MV-4-11 (cell line): ENCODE measurements around the gene PIEZO2.
A peak's percentile ranks its signal among the peaks of the same experiment; 100 is the strongest.
"Not testable (repeated sequence)": the region's sequence is repeated elsewhere in the genome, so short reads cannot be mapped to it uniquely, and the experiment has no call there.

ENCODE experiments used
- DNase-seq: peaks from one replicate; lab custom pipeline; 2025; lab: John Stamatoyannopoulos, UW

Gene PIEZO2

GRCh38 chr18:10894501-10894900 lies 254.9 kb downstream of the PIEZO2 start:
- no peak for DNase-seq

DNA sequence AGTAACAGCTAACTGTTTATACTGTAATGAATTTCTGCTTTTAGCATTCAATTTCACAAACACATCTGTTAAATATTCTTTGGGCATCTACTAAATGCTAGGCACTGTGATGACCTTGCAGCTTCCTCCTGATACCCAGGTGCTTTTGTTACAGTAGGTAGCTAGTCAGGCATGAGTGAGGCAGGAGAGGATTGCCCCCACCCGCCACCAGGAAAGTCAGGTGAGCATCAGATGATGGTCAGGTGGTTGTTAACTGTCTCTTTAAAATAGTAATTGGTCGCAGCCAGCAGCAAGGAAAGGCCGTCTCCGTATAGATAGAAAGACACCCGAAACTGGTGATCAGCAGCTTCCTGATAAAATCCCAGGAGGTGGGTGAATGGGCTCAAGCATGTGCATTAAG lies 255.6 kb downstream of the PIEZO2 start:
- no peak for DNase-seq

DNA sequence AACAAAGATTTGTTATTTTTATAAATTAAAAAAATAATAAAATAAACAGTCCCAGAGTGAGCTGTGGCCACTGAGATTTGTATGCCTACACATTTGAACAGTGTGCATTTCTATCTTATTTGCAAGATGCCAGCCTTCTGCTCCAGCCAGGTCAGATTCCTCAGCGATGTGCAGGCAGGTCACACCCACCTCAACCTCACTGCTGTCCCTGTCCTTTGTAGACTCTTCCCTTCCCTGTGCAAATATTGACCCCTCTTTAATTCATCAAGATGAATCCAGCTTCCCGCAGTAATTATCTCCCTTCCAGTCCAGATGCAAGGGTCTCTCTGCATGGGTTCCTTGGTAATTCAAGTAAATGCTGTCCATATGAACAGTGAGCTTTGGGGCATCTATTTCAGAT lies 256.2 kb downstream of the PIEZO2 start:
- DNase-seq, result no peak

- no peak for DNase-seq
Measured at GRCh38 chr18:10892786-10893185, 256.6 kb downstream of the PIEZO2 start.

DNA sequence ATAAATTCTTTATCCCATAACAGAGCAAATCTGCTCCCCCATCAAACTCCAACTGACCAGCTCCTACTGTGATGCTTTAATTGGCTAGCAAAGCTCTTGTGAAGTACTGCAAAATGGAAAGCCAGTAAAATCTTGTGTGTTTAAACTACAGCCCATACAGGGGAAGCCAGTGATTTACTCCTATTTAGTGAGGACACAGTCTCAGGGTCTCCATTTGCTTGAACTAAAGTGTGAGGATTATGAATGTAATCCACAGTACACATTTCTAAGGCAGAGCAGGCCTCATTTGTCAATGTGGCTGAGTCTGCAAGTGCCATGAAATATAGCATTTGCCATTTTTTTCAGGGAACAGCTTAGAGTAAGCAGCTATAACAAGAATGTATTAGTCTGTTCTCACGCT lies 259.3 kb downstream of the PIEZO2 start:
- no peak for DNase-seq

DNA sequence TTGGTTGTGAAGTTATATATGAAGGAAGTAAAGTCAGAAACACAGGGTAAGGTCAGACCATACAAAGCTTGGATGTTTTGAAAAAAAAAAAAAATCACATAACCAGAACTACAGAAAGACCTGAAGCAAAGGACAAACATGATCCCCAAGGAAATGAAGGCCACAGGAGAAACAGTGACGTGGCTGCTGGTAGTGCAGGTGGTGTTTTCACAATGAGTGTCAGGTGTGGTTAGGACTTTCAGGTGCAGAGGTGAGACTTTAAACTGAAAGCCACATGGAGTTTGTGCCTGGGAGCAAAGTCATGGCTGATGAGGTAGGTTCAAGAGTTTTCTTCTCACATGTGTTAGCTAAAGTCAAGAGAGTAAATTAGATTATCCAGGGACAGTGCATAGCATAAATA lies 270.7 kb downstream of the PIEZO2 start:
- no peak for DNase-seq

DNA sequence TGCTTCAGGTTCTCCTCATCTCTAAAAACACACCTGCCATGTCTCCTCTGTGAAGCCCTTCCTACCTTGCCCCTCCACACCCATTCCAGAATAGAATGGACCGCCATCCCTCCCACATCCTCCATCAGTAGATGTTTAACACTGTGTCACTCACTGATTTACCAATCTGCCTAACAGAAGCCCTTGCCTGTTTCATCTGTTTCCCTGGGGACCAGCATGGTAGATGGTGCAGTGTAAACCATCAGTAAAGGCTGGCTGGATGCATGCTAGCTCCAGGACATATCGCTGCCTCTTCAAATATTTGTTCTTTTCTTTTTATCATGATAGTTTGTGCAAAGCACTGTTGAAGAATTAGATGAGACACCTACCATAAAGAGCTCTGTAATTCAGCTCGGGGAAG lies 271.4 kb downstream of the PIEZO2 start:
- DNase-seq, result no peak

- no peak for DNase-seq
Measured at GRCh38 chr18:10875811-10876210, 273.6 kb downstream of the PIEZO2 start.

DNA sequence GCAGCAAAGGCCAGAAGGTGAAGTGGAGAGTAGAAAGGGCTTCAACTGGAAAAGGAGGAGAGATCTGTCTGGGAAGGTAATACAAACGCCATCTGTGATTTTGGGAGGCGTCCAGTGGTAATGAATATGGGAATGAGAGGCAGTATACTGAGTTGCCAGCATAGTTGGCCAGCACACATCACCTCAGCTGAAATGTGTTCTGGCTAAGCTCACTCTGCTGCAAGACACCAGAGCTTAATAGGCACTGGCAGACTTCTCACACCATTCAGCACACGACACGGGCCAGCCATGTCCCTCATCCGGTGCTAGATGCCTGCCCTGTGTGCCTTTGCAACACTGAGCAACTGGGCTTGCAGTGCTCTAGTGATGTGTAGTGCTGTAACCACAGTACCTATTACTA lies 277.1 kb downstream of the PIEZO2 start:
- DNase-seq, result no peak

- no peak for DNase-seq
Measured at GRCh38 chr18:10864722-10865121, 284.6 kb downstream of the PIEZO2 start.

DNA sequence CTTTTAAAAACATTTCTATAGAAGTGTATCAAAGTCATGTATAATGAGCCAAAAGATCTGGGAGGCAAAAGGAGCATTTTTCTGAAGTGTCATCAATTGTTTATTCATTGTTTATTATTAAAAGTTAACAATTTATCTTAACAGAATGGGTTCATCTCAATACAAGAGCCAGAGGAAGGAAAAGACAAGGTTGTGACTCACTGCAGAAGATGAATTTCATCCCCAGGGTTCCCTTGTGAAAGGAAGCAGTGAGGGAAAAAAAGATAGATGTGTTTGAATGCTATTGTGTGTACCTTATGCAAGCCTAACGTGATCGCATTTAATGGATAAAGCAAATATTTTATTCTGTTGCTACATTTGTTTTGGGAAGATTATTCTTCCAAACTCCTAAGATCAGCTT lies 286.3 kb downstream of the PIEZO2 start:
- no peak for DNase-seq

GRCh38 chr18:10860928-10861327 lies 288.4 kb downstream of the PIEZO2 start:
- no peak for DNase-seq

DNA sequence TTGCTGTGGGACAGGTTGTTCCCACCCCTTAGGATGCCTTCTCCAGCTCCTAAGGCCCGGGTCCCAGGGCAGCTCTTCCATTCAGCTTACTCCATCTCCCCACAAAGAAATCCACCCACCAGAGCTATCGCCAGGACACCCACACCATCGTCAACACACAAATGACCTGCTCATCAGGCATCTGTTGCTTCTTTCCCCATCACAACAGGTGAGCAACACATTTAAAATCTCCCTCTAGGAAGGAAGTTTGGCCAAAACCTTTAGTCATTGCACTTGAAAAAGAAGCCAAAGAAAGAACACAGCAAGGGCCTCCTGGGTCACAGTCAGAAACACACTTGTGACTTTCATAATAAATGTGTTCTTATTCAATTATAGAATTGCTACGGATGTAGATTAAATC lies 289.0 kb downstream of the PIEZO2 start:
- no peak for DNase-seq

GRCh38 chr18:10858477-10858876 lies 290.9 kb downstream of the PIEZO2 start:
- no peak for DNase-seq

GRCh38 chr18:10856132-10856531 lies 293.2 kb downstream of the PIEZO2 start:
- DNase-seq, result no peak

- DNase-seq, result no peak
Measured at GRCh38 chr18:10852385-10853303, 296.7 kb downstream of the PIEZO2 start.

GRCh38 chr18:10851824-10852319 lies 297.5 kb downstream of the PIEZO2 start:
- peak; percentile 57 for DNase-seq

GRCh38 chr18:10850840-10851239 lies 298.5 kb downstream of the PIEZO2 start:
- no peak for DNase-seq

- no peak for DNase-seq
Measured at GRCh38 chr18:10850216-10850615, 299.2 kb downstream of the PIEZO2 start.

- no peak for DNase-seq
Measured at GRCh38 chr18:10847907-10848306, 301.5 kb downstream of the PIEZO2 start.

GRCh38 chr18:10847408-10847790 lies 302.0 kb downstream of the PIEZO2 start:
- no peak for DNase-seq

DNA sequence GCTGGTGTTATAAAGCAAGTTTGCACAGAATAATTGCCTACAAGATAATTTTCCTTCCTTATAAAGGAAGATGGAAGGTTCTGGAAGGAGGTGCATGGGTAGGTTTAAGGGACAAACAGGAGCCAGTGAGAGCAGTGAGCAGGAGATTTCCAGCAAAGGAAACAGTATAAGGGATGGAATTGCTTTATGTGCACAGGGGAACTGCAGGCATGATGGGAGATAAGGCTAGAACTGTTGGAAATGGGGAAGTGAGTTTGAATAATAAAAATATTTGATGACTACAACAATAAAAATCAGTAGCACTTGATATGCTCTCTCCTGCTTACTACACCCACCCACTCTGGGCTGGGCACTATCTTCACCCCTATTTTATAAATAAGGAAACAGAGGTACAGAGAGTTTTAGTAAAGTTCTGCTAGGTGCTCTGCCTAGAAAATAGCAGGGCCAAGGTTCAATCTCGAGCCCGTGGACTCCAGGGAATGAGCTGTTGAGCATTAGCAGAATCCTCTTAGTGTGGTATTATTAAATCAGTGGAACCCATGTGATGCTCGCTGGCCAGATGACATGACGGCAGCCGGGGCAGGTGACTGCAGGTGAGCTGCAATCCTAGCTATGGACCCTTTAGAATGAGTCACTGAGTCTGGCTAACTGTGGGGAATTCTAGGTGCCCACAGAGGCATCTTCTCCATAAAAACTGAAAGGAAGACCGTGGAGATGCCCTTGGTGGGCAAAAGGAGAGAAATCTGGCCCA lies 302.5 kb downstream of the PIEZO2 start:
- DNase-seq, result no peak

- not testable (repeated sequence) for DNase-seq
Measured at GRCh38 chr18:10846035-10846434, 303.3 kb downstream of the PIEZO2 start.
